H1 (cell line): ENCODE data around the gene DOCK9. TPM values are rescaled to one million over a fixed set of nuclear protein-coding genes. Genes with fewer than 3 reads are reported as not detected.

Experiments used
- CTCF ChIA-PET: fragments of 300-600 bp; sonication (Branson Sonifier 250); formaldehyde crosslinking; loops from one replicate; lab custom pipeline; 2021; ENCODE audit not compliant: partially characterized antibody; lab: Charles Lee
- POLR2A ChIA-PET: fragments of 300-600 bp; sonication (Branson Sonifier 250); formaldehyde crosslinking; loops from one replicate; lab custom pipeline; 2021; ENCODE audit warnings: inconsistent platforms; ENCODE audit not compliant: partially characterized antibody; lab: Charles Lee
- DNase-seq, 2 experiments: peaks; one replicate each; pipeline versions ENCODE4 v3.0.0 to v3.0.0-alpha.2; 2010 to 2022; ENCODE audit warnings: low spot score in 2 of 2, low read depth in 1 of 2, mixed read lengths in 1 of 2
- FAIRE-seq: peaks from 2 replicates; lab custom pipeline; 2011; peaks lifted over from hg19 to GRCh38; lab: Jason Lieb, UNC
- H2AFZ ChIP-seq: 2 replicates; pipeline ENCODE4 v1.8.1; 2012; ENCODE audit warnings: low read length, inconsistent platforms
- H2AK5ac ChIP-seq: 2 replicates; pipeline ENCODE4 v1.6.1; 2013; ENCODE audit warnings: low read depth, low read length
- H2BK120ac ChIP-seq: replicated peaks from 2 replicates; pipeline ENCODE3; 2013; ENCODE audit warnings: low read depth, low read length, inconsistent platforms
- H2BK12ac ChIP-seq: 2 replicates; pipeline ENCODE4 v1.6.1; 2013; ENCODE audit warnings: low read depth, low read length
- H2BK15ac ChIP-seq: 2 replicates; pipeline ENCODE4 v1.6.1; 2013; ENCODE audit warnings: low read length
- H2BK20ac ChIP-seq: 2 replicates; pipeline ENCODE4 v1.6.1; 2013; ENCODE audit warnings: low read length
- H2BK5ac ChIP-seq: 2 replicates; pipeline ENCODE4 v1.6.1; 2013; ENCODE audit warnings: low read depth, low read length
- H3K14ac ChIP-seq: 2 replicates; pipeline ENCODE4 v1.6.1; 2013; ENCODE audit warnings: inconsistent platforms; ENCODE audit not compliant: insufficient read length
- H3K18ac ChIP-seq: 2 replicates; pipeline ENCODE4 v1.6.1; 2013; ENCODE audit warnings: low read length; ENCODE audit errors: extremely low read depth
- H3K23ac ChIP-seq: 2 replicates; pipeline ENCODE4 v1.6.1; 2013; ENCODE audit warnings: inconsistent platforms; ENCODE audit not compliant: insufficient read length
- H3K23me2 ChIP-seq: 2 replicates; pipeline ENCODE4 v1.6.1; 2013; ENCODE audit warnings: low read depth, low read length
- H3K27ac ChIP-seq: 2 replicates; pipeline ENCODE4 v1.6.1; 2011; ENCODE audit warnings: low read depth, low read length, inconsistent platforms
- H3K27me3 ChIP-seq, 4 experiments: replicated peaks in 1 of 4; 1 replicate in 1 of 4; 2 replicates in 3 of 4; pipeline versions ENCODE4 v1.6.1 to v1.8.1; 2011 to 2013; ENCODE audit warnings: low read length in 3 of 4, mild to moderate bottlenecking in 3 of 4, inconsistent platforms in 2 of 4, mixed read lengths in 2 of 4, moderate library complexity in 1 of 4; ENCODE audit not compliant: control insufficient read depth in 3 of 4, insufficient read depth in 3 of 4; ENCODE audit errors: extremely low read depth in 1 of 4
- H3K36me3 ChIP-seq, 4 experiments: 2 replicates each; pipeline versions ENCODE4 v1.6.1 to v1.8.1; 2011 to 2013; ENCODE audit warnings: mild to moderate bottlenecking in 4 of 4, low read length in 3 of 4, moderate library complexity in 2 of 4, control low read depth in 1 of 4, inconsistent platforms in 1 of 4; ENCODE audit not compliant: insufficient read depth in 4 of 4, control insufficient read depth in 2 of 4
- H3K4ac ChIP-seq: replicated peaks from 2 replicates; pipeline ENCODE3; 2013; ENCODE audit warnings: low read length, low read depth, mixed read lengths, inconsistent platforms; ENCODE audit not compliant: insufficient read length
- H3K4me1 ChIP-seq, 4 experiments: replicated peaks in 1 of 4; 1 replicate in 1 of 4; 2 replicates in 3 of 4; pipeline versions ENCODE4 v1.6.1 to v1.8.1; 2011 to 2013; ENCODE audit warnings: low read length in 3 of 4, inconsistent platforms in 2 of 4, mixed read lengths in 1 of 4; ENCODE audit not compliant: insufficient read depth in 4 of 4, control insufficient read depth in 3 of 4
- H3K4me2 ChIP-seq, 2 experiments: 2 replicates each; pipeline versions ENCODE4 v1.6.1 to v1.8.1; 2011 to 2013; ENCODE audit warnings: low read depth in 2 of 2, low read length in 2 of 2, control low read depth in 1 of 2, inconsistent platforms in 1 of 2, mild to moderate bottlenecking in 1 of 2; ENCODE audit not compliant: insufficient read depth in 1 of 2
- H3K4me3 ChIP-seq, 4 experiments: fragments of 200-600, 300-600 bp in 1 of 4; sonication (generic), shearing (Covaris generic), sonication (Bioruptor Twin) in 1 of 4; 2 replicates each; pipeline versions ENCODE4 v1.5.1 to v1.8.1; 2011 to 2016; ENCODE audit warnings: low read length in 4 of 4, low read depth in 3 of 4, control low read depth in 2 of 4, inconsistent platforms in 2 of 4, mild to moderate bottlenecking in 2 of 4, mixed read lengths in 1 of 4, moderate library complexity in 1 of 4; ENCODE audit not compliant: insufficient read depth in 2 of 4; ENCODE audit errors: extremely low read depth in 1 of 4
- H3K56ac ChIP-seq: replicated peaks from 2 replicates; pipeline ENCODE3; 2013; ENCODE audit warnings: low read depth, mild to moderate bottlenecking, mixed read lengths, low read length, inconsistent platforms; ENCODE audit not compliant: insufficient read length
- H3K79me1 ChIP-seq: 2 replicates; pipeline ENCODE4 v1.6.1; 2013; ENCODE audit warnings: low read depth, low read length, control low read depth
- H3K79me2 ChIP-seq, 2 experiments: 2 replicates each; pipeline versions ENCODE4 v1.6.1 to v1.8.1; 2012 to 2013; ENCODE audit warnings: low read length in 2 of 2, mild to moderate bottlenecking in 2 of 2, inconsistent platforms in 1 of 2; ENCODE audit not compliant: insufficient read depth in 2 of 2, control insufficient read depth in 1 of 2
- H3K9ac ChIP-seq, 4 experiments: replicated peaks in 1 of 4; 1 replicate in 1 of 4; 2 replicates in 3 of 4; pipeline versions ENCODE4 v1.6.1 to v1.8.1; 2011 to 2013; ENCODE audit warnings: low read depth in 3 of 4, low read length in 3 of 4, control low read depth in 2 of 4, mild to moderate bottlenecking in 2 of 4, moderate library complexity in 2 of 4, inconsistent platforms in 1 of 4; ENCODE audit errors: extremely low read depth in 1 of 4
- H3K9me3 ChIP-seq, 2 experiments: 2 replicates each; pipeline versions ENCODE4 v1.6.1 to v1.8.1; 2012 to 2013; ENCODE audit warnings: mild to moderate bottlenecking in 2 of 2, moderate library complexity in 2 of 2, control low read depth in 1 of 2, inconsistent platforms in 1 of 2, low read depth in 1 of 2, low read length in 1 of 2, mixed read lengths in 1 of 2; ENCODE audit not compliant: insufficient read depth in 2 of 2
- H4K20me1 ChIP-seq, 2 experiments: replicated peaks in 1 of 2; 2 replicates each; pipeline versions ENCODE3 to v1.8.1; 2011 to 2013; ENCODE audit warnings: inconsistent platforms in 2 of 2, low read length in 2 of 2, mild to moderate bottlenecking in 1 of 2; ENCODE audit not compliant: insufficient read depth in 2 of 2, control insufficient read depth in 1 of 2
- H4K5ac ChIP-seq: 2 replicates; pipeline ENCODE4 v1.6.1; 2013; ENCODE audit warnings: low read length, low read depth, mixed read lengths, inconsistent platforms; ENCODE audit not compliant: insufficient read length
- H4K8ac ChIP-seq: 2 replicates; pipeline ENCODE4 v1.8.0; 2013; ENCODE audit warnings: mild to moderate bottlenecking, moderate library complexity, low read length, inconsistent platforms; ENCODE audit not compliant: insufficient read depth; ENCODE audit errors: extremely low read depth
- H4K91ac ChIP-seq: replicated peaks from 2 replicates; pipeline ENCODE3; 2013; ENCODE audit warnings: low read length, mixed read lengths, inconsistent platforms; ENCODE audit not compliant: insufficient read length
- HDAC2 ChIP-seq, 2 experiments: fragments of 300-600 bp in 1 of 2; sonication (generic) in 1 of 2; IDR thresholded peaks; 2 replicates each; pipeline ENCODE4 v1.6.1; 2011 to 2012; ENCODE audit warnings: low read depth in 2 of 2, low read length in 2 of 2, mild to moderate bottlenecking in 2 of 2, moderate library complexity in 2 of 2, borderline replicate concordance in 1 of 2, inconsistent platforms in 1 of 2
- JUND ChIP-seq: IDR thresholded peaks from 2 replicates; pipeline ENCODE4 v1.6.1; 2011; ENCODE audit warnings: mild to moderate bottlenecking, improper control_type of control experiment, low read length
- WGBS, 2 experiments: shearing (Covaris generic) in 1 of 2; methylation state at CpG; one replicate each; pipeline versions ENCODE4 v1.1.6 to v1.1.7; 2013 to 2015; ENCODE audit warnings: low lambda C conversion rate in 2 of 2, mixed read lengths in 2 of 2, inconsistent platforms in 1 of 2, low coverage in 1 of 2, missing lambda C conversion rate in 1 of 2; ENCODE audit not compliant: insufficient replicate concordance in 2 of 2, insufficient coverage in 1 of 2, insufficient read length in 1 of 2; ENCODE audit errors: extremely low coverage in 1 of 2, missing lambda C conversion rate in 1 of 2; 5-methylcytosine and 5-hydroxymethylcytosine counted together
- polyA plus RNA-seq, 7 experiments: library from polyadenylated mRNA; depleted of rRNA in 3 of 7; stranded (reverse) in 5 of 7; unstranded in 2 of 7; fragments of >200 nt in 5 of 7; fragments of 200-250 nt in 2 of 7; gene quantifications; 1 replicate in 5 of 7; 2 replicates in 1 of 7; 4 replicates in 1 of 7; pipeline versions ENCODE4 v1.2.1 to v1.2.3, GENCODE V29; 2011 to 2013; ENCODE audit warnings: missing spikeins in 2 of 7, mixed read lengths in 2 of 7
- total RNA-seq: library from RNA; stranded (reverse); fragmentation: NEBNext Ultra II Directional; extraction: Animal tissue kit (Norgen Biotek cat#: 25700); gene quantifications from 2 replicates; pipeline ENCODE4 v1.2.1, GENCODE V29; 2021

Gene DOCK9
- total and polyA plus RNA-seq, 2 of the 8 experiments (the other 6 are each of a cell fraction or from before 2014, with no cell fraction given): 21.6 to 31.5 TPM

GRCh38 chr13:98755729-98756128 lies 222.1 kb downstream of the DOCK9 start:
- no peak overlapping the region for H3K18ac ChIP-seq
- no peaks in the 10 kb centered on the region for H3K9me3 ChIP-seq
- WGBS, 2 experiments: 80% methylated on average over 9 of the region's 9 CpGs; no CpG with 5 or more reads in 1 of the 2 experiments
- no peak overlapping the region for H3K14ac ChIP-seq
- H2BK15ac ChIP-seq: no peak overlapping the region
- no peak overlapping the region for H3K9ac ChIP-seq
- H4K5ac ChIP-seq: no peak overlapping the region
- no peak overlapping the region for H3K23ac ChIP-seq
- CTCF ChIA-PET: interaction anchor here (1.0 to 2.1 kb wide), 3 partner anchors 10 to 192 kb away, joined by 3 to 5 read pairs (median 3); no protein-coding TSS in a partner anchor
- no peak overlapping the region for H2BK120ac ChIP-seq
- POLR2A ChIA-PET: interaction anchor here (0.7 kb wide), 1 partner anchor 14 kb away, joined by 3 read pairs; no protein-coding TSS in a partner anchor
- no peak overlapping the region for H2BK12ac ChIP-seq
- FAIRE-seq (no peak), DNase-seq (no peak)
- H2BK5ac ChIP-seq: no peak overlapping the region
- no peak overlapping the region for H3K4me3 ChIP-seq
- peaks cover 13% of the 10 kb centered on the region; the same call in 1 of the 2 replicates for H3K23me2 ChIP-seq
- H2AFZ ChIP-seq: no peak overlapping the region
- H4K8ac ChIP-seq: no peak overlapping the region
- no peak overlapping the region for H4K91ac ChIP-seq
- H3K79me2 ChIP-seq: no peaks in the 10 kb centered on the region
- H2AK5ac ChIP-seq: no peak overlapping the region
- no peak overlapping the region for H3K4me2 ChIP-seq
- no peak overlapping the region for H3K27ac ChIP-seq
- no peaks in the 10 kb centered on the region for H4K20me1 ChIP-seq
- peaks cover 0 to 10% (median 6%) of the 10 kb centered on the region in 4 experiments; a peak in 4 of 7 replicates for H3K4me1 ChIP-seq
- H3K27me3 ChIP-seq: peaks cover 0 to 23% (median 16%) of the 10 kb centered on the region in 4 experiments; a peak in 6 of 7 replicates
- H3K4ac ChIP-seq: no peak overlapping the region
- H2BK20ac ChIP-seq: no peak overlapping the region
- TF ChIP-seq JUND (no peak), HDAC2 (IDR thresholded peaks at IDR 0.05; ENCODE audit: borderline replicate concordance in 1 of 2, low read depth in 2 of 2, low read length in 2 of 2) (no peak)
- TF ChIP-seq, all 59 proteins: peak for 0
- Histone ChIP-seq H3K56ac (no peak overlapping the region), H3K36me3 (no peaks in the 10 kb centered on the region), H3K79me1 (no peaks in the 10 kb centered on the region)
